Activated CD4-positive, alpha-beta T cell treated with anti-CD3 and anti-CD28 coated beads for 1 hour (primary cell): ENCODE results near the gene ARHGEF10L.
A peak's percentile ranks its signal among the peaks of the same experiment; 100 is the strongest.
"Not testable (repeated sequence)": the region's sequence is repeated elsewhere in the genome, so short reads cannot be mapped to it uniquely, and the experiment has no call there.

Experiments
- DNase-seq: peaks from one replicate; pipeline ENCODE4 v3.0.0-alpha.2; 2020

Gene ARHGEF10L

GRCh38 chr1:17539477-17540254, at the start of gene ARHGEF10L:
TSS of gene ARHGEF10L (plus strand) at chr1:17539698. CDS start at chr1:17580596, 40,898 bp downstream.
- no peak for DNase-seq

- not testable (repeated sequence) for DNase-seq
Observed at GRCh38 chr1:17489768-17490417, 49.6 kb upstream of the ARHGEF10L start.

- not testable (repeated sequence) for DNase-seq
Observed at GRCh38 chr1:17490667-17491066, 48.8 kb upstream of the ARHGEF10L start.

- DNase-seq = peak; percentile 40
Observed at GRCh38 chr1:17494114-17494729, 45.3 kb upstream of the ARHGEF10L start.

- no peak for DNase-seq
Observed at GRCh38 chr1:17496419-17496818, 43.1 kb upstream of the ARHGEF10L start.

GRCh38 chr1:17498214-17498613, 41.3 kb upstream of the ARHGEF10L start:
- DNase-seq = no peak

GRCh38 chr1:17502326-17502778, 37.1 kb upstream of the ARHGEF10L start:
- no peak for DNase-seq

GRCh38 chr1:17503146-17503545, 36.4 kb upstream of the ARHGEF10L start:
- DNase-seq = no peak

GRCh38 chr1:17507200-17507599, 32.3 kb upstream of the ARHGEF10L start:
- not testable (repeated sequence) for DNase-seq

- no peak for DNase-seq
Observed at GRCh38 chr1:17507915-17508314, 31.6 kb upstream of the ARHGEF10L start.

GRCh38 chr1:17509363-17509762, 30.1 kb upstream of the ARHGEF10L start:
- DNase-seq = no peak

- no peak for DNase-seq
Observed at GRCh38 chr1:17510138-17510537, 29.4 kb upstream of the ARHGEF10L start.

- no peak for DNase-seq
Observed at GRCh38 chr1:17511188-17511587, 28.3 kb upstream of the ARHGEF10L start.

GRCh38 chr1:17513131-17513530, 26.4 kb upstream of the ARHGEF10L start:
- DNase-seq = no peak

GRCh38 chr1:17514776-17515175, 24.7 kb upstream of the ARHGEF10L start:
- DNase-seq = no peak

- DNase-seq = no peak
Observed at GRCh38 chr1:17515902-17516301, 23.6 kb upstream of the ARHGEF10L start.

GRCh38 chr1:17516303-17517214, 22.9 kb upstream of the ARHGEF10L start:
- no peak for DNase-seq

- no peak for DNase-seq
Observed at GRCh38 chr1:17520041-17520440, 19.5 kb upstream of the ARHGEF10L start.

GRCh38 chr1:17520473-17521319, 18.8 kb upstream of the ARHGEF10L start:
- no peak for DNase-seq

GRCh38 chr1:17521946-17522612, 17.4 kb upstream of the ARHGEF10L start:
- DNase-seq = no peak
